Measurements from ENCODE around the gene KIF16B.

GRCh38 chr20:16612706-16613105, 39.5 kb upstream of the KIF16B start:
- no peak for TF ChIP-seq GATA3 (IDR thresholded peaks at IDR 0.05; ENCODE audit: low read depth, low read length)
- TF ChIP-seq GATA2 (IDR thresholded peaks at IDR 0.05; ENCODE audit: low read depth, low read length) = no peak
